HCEC 1CT (cell line): ENCODE data around the gene UFSP1.
"Not testable (repeated sequence)": the region's sequence is repeated elsewhere in the genome, so short reads cannot be mapped to it uniquely, and the experiment has no call there.

ENCODE experiments used
- DNase-seq: peaks from one replicate; pipeline ENCODE4 v3.0.0-alpha.2; 2017

The UFSP1 gene

DNA sequence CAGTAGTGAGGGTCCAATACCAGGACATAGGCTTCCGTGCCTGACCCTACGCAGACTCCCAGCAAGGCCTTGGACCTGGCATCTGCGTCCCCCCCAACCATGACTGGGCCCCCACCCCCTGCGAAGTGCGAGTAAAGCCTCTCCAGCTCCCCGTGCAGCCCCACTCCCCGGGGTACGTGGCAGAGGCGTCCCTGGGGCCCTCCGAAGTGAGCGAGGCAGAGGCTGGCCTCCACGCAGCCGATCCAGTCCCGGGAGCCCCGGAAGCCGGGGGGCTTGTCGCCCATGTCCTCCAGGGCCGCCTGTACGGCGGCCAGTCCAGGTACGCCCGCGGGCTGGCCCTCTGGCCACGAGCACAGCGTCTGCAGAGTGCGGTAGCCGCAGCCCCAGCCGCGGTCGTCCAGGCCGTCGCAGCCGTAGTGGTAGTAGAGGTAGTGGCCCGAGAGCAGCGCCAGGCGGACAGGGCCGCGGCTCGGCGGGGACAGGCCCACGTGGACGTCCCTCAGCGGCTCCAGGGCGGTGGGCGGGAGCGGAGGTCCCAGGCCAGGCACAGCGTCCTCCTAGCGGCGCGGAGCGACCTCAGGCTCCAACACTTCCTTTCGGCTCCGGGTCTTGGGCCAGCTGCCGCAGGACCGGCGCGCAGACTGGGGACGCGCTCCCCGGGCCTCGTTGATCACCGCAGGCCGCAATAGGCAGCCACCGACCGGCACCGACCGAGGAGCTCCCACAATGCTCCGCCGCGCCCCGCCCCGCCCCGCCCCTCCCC lies at the start of gene UFSP1:
Gene UFSP1 (minus strand): TSS at position 728 of the 763 bp plus-strand sequence. CDS start 444 bp downstream, at position 284.
- DNase-seq: no peak

DNA sequence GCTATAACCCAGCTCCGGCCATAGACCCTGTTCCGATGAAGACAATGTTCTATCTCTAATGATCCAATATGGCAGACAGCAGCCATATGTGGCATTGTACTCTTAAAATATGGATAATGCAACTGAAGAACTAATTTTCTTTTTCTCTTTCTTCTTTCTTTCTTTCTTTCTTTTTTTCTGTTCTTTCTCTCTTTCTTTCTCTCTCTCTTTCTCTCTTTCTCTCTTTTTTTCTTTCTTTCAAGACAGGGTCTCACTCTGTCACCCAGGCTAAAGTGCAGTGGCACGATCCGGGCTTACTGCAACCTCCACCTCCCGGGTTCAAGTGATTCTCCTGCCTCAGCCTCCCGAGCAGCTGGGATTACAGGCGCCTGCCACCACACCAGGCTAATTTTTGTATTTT lies 46.7 kb upstream of the UFSP1 start:
- not testable (repeated sequence) for DNase-seq

- not testable (repeated sequence) for DNase-seq
These were observed 45.9 kb upstream of the UFSP1 start for GRCh38 chr7:100935381-100935780.

DNA sequence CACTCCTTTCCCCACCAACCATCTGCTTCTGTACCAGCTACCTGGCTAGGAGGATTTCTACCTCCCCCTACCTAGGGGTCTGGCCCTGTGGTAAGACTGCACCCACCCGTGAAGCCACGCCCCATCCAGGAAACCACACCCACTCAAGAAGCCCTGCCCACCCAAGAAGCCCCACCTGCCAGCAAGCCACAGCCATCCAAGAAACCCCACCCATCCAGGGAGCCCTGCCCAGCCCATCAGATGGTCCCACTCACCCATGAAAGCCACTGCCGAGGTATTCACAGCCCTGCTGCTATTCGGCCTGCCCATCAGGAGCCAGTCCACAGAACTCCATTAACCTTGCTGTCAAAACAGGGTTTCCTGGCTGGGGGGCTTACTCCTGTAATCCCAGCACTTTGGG lies 44.2 kb upstream of the UFSP1 start:
- no peak for DNase-seq

DNA sequence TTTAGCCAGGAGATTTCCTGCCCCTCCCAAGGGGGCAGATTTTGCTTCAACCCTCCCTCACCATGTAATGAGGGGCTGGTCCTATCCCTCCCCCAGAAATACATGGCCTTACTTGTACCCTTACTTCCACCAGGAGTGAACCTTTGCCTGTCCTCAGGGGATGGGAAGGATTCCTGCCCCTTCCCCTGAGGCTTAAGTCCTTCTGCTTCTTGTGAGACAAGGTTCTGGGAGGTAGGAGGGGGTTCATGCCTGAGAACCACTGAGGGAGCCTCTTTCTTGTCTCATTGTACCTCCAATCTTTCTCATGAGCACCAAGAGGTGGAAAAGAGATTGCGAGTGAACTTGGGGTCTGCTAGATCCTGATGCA lies 40.3 kb upstream of the UFSP1 start:
- DNase-seq: no peak

GRCh38 chr7:100923616-100924015 lies 34.1 kb upstream of the UFSP1 start:
- not testable (repeated sequence) for DNase-seq

- no peak for DNase-seq
These were observed 31.5 kb upstream of the UFSP1 start for GRCh38 chr7:100921039-100921438.

GRCh38 chr7:100919779-100920437 lies 30.4 kb upstream of the UFSP1 start:
- not testable (repeated sequence) for DNase-seq

GRCh38 chr7:100919335-100919734 lies 29.8 kb upstream of the UFSP1 start:
- DNase-seq: not testable (repeated sequence)

- DNase-seq: no peak
These were observed 25.4 kb upstream of the UFSP1 start for GRCh38 chr7:100914879-100915447.

DNA sequence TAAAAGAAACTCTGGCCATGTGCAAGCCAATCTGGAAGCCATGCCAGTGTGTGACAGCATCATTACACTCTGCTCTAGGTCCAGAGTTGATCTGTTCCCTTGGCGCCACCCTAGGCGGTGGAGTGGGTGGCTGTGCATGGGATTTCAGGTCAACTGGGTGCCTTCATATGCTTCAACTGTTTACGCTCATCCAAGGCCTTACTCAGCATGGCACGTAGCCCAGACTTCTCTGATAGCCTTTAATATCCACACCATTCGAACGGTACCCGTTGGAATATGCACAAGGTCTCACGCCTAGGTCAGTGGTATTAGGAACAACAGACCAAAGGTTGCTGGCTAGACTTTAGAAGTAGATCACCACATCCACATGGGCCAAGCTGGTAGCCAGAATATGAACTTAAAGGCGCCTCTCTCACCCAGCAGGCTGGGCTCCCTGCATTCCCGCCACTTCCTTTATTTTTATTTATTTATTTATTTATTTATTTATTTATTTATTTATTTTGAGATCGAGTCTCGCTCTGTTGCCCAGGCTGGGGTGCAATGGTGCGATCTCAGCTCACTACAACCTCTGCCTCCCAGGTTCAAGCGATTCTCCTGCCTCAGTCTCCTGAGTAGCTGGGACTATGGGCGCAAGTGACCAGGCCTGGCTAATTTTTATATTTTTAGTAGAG lies 24.8 kb upstream of the UFSP1 start:
- DNase-seq: no peak

DNA sequence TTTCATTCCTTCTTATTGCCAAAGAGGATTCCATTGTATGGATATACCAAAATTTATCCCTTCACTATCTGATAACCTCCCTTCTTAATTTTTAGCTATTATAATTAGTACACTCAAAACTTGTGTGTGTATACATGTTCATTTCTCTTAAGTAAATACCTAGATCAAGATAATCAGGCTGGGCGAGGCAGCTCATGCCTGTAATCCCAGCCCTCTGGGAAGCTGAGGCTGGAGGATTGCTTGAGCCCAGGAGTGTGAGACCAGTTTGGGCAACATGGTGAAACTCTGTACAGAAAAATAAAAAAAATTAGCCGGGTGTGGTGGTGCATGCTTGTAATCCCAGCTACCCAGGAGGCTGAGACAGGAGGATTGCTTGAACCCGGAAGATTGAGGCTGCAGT lies 22.0 kb upstream of the UFSP1 start:
- no peak for DNase-seq

DNA sequence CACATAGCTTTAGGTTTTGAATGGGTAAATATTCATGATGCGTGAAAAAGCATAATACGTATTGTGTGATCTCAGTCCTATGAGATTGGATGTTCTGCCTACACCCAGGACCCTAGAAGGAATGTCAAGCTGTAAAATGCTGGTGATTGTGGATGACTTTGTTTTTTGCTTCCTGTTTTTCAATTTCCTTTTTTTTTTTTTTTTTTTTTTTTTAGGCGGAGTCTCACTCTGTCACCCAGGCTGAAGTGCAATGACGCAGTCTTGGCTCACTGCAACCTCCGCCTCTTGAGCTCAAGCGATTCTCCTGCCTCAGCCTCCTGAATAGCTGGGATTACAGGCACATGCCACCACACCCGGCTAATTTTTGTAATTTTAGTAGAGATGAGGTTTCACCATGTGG lies 20.9 kb upstream of the UFSP1 start:
- DNase-seq: not testable (repeated sequence)

DNA sequence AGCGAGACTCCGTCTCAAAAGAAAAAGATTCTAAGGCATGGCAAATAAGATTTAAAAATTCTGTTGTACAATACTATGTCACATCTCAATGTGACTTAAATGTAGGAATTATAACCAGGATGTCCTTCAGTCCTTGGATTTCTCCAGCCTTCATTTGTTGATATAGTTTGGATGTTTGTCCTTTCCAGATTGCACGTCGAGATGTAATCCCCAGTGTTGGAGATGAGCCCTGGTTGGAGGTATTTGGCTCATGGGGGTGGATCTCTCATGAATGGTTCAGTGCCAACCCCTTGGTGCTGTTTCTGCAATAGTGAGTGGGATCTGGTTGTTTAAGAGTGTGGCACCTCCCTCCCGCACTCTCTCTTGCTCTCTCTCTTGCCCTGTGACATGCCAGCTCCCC lies 19.0 kb upstream of the UFSP1 start:
- no peak for DNase-seq

DNA sequence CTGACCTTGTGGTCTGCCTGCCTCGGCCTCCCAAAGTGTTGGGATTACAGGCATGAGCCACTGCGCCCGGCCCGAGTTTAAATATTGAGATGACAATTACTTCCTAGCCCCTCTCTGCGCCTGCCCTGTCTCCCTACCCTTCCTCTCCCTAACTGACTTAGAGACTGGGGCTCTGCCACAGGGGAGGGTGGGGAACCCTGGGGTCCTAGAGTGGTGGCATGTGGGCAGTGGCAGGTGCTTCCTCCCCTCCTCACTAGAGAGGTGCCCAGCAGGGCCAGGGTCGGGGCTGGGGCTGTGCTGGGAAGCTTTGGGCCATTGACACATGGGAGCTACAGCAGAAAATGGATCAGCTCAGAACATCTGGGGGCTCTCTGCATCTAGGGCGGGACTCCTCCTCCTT lies 13.1 kb upstream of the UFSP1 start:
- DNase-seq: no peak

DNA sequence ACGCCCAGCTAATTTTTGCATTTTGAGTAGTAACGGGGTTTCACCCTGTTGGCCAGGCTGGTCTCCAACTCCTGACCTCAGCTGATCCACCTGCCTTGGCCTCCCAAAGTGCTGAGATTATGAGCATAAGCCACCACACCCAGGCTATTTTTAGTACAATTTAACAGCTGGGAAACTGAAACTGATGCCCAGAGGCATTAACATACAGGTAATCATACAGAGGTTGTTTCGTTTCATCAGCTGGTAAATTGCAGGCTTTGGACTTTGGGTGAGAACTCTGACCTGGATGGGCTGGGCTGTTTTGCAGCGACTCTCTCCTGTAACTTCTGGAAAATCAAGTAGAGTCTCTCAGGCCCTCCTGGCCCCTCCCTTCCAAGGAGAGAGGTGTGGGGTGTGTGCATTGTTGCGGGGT lies 12.4 kb upstream of the UFSP1 start:
- no peak for DNase-seq

- no peak for DNase-seq
These were observed 11.5 kb upstream of the UFSP1 start for GRCh38 chr7:100900978-100901377.

GRCh38 chr7:100899432-100899831 lies 9.9 kb upstream of the UFSP1 start:
- no peak for DNase-seq

DNA sequence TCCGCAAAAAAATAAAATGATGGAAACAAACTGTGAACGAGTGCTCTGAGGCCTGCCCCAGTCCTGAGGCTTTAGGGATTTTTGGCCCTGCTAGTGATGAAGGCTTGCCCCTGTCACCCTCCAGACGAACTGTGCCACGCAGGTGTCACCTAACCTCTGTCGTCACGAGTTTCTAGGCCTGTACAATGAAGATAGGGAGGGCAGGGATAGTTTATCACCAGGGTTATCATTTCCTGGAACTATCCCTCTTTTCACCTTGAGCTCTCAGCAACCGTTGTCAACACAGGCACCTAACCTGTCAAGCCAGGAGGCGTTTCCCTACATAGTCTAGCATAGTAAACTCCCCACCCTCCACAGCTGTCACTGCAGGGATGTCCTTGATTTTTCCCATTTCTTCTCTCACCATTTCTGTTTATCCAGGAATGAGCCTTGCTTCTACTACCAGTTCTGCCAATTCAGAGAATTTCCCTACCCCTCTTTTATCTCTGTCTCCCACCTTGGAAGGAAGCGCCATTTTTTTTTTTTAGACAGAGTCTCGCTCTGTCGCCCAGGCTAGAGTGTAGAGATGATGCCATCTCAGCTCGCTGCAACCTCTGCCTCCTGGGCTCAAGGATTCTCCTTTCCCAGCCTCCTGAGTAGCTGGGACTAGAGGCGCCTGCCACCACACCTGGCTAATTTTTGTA lies 8.4 kb upstream of the UFSP1 start:
- no peak for DNase-seq

- no peak for DNase-seq
These were observed 7.5 kb upstream of the UFSP1 start for GRCh38 chr7:100896732-100897608.

DNA sequence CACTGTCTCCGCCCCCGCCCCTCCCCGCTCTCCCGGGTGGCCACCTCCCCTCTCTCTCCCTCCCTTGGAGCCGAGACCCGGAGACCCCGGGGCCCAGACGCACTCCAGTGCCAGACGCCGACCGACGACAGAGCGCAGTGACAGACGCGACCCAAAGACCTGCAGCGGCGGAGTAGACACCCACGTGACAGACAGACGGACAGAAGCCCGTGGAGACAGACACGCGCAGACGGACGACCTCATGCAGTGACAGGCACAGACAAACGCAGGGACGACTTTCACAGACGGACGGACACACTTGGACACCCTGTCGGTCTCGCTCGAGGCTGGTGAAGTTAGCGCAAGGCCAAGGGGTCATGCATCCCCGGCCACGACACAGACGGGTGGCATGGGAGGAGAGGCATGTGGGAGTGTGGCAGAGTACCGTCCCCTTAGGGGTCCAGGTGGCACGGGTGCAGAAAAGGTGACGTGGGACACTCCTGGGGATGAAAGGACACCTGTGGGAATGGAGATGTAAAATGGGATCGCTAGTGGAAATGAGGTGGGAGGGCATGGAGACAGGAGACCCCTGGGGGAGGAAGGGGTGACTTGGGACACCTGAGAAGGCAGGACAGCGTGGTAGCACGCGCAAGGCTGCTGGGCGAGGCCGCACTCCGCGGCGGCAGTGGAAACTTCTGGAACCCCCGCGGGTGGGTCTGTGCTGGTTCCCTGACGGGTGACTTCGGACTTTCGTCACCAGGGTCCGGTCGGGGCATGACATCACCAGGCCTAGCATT lies 6.6 kb upstream of the UFSP1 start:
- no peak for DNase-seq

DNA sequence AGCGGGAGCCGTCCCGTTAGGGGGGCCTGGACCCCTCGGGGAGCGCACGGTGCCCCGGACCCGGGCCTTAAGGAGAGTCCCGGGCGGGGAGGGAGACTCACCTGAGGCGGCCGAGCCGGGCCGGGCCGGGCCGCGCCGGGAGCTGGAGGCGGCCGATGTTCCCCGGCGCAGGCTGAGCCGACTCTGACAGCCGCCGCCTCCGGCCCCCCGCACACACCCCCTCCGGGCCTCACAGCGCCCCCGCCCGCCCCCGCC lies 6.1 kb upstream of the UFSP1 start, which contains the start of gene ACHE:
Gene ACHE (minus strand): TSS at position 188 of the 255 bp plus-strand sequence. CDS start 1,656 bp downstream, outside the sequence.
- no peak for DNase-seq
